ENCODE results near the gene ZSCAN4. TPM values are rescaled to one million over a fixed set of nuclear protein-coding genes. Genes with fewer than 3 reads are reported as not detected.

Gene ZSCAN4
- polyA plus RNA-seq, 1 of the 3 experiments (the other 2 are of a cell fraction), result not detected

DNA sequence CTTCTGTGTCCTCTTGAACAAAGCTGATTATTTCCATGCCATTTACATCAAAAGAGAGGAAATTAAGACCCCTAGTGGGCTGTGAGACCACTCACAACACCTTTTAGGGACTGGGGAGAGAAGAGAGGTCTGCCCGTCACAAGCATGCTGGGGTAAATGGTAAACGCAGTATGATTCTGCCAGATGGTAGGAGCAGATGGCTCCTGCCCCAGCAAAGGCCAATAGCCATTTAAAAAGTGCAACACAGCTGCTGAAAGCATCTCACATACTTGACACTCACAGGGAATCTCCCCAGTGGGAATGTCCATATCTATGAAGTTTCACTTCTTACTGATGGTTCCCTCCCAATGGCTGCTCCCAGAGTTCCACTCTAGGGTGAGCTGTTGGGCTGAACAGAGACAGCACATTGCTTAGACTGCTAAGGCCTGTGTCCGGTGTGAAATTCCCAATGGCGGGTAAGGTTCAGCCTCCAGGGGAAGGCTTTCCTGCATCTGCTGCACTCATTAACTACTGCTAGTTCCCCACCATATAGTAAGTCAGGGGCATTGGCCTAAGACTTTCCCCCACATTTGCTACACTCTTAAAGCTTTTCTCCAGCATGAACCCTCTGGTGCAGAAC lies 51.3 kb downstream of the ZSCAN4 start:
- Histone ChIP-seq H3K4me2 (no peak overlapping the region), H4K20me1 (ENCODE audit: insufficient read depth) (no peaks in the 10 kb centered on the region), H3K4me1 (ENCODE audit: control insufficient read depth in 1 of 2, insufficient read depth in 2 of 2, low read depth in 1 of 2, low read length in 1 of 2) (no peaks in the 10 kb centered on the region), H3K27ac (ENCODE audit: low read depth in 2 of 2, low read length in 1 of 2) (no peak overlapping the region), H3K9me2 (no peaks in the 10 kb centered on the region), H2AFZ (ENCODE audit: low read depth) (no peak overlapping the region), H3F3A (replicated peaks; ENCODE audit: insufficient read depth) (no peaks in the 10 kb centered on the region), H3K79me2 (ENCODE audit: insufficient read depth) (no peaks in the 10 kb centered on the region; the same call in 1 of the 2 replicates), H3K27me3 (ENCODE audit: insufficient read depth) (no peaks in the 10 kb centered on the region), H3K9me3 (peaks cover 4% of the 10 kb centered on the region; the same call in 1 of the 2 replicates), H3K9ac (no peak overlapping the region), H3K4me3 (ENCODE audit: low read depth in 2 of 2, low read length in 1 of 2) (no peak overlapping the region; a peak in 1 of 4 replicates), H3K36me3 (replicated peaks in 1 of 2; ENCODE audit: control insufficient read depth in 1 of 2, insufficient read depth in 2 of 2, low read length in 1 of 2) (peaks cover 0 to 17% of the 10 kb centered on the region in 2 experiments)
- no peak for DNase-seq
- TF ChIP-seq, protein P1, sequence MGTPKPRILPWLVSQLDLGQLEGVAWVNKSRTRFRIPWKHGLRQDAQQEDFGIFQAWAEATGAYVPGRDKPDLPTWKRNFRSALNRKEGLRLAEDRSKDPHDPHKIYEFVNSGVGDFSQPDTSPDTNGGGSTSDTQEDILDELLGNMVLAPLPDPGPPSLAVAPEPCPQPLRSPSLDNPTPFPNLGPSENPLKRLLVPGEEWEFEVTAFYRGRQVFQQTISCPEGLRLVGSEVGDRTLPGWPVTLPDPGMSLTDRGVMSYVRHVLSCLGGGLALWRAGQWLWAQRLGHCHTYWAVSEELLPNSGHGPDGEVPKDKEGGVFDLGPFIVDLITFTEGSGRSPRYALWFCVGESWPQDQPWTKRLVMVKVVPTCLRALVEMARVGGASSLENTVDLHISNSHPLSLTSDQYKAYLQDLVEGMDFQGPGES (IDR thresholded peaks at IDR 0.05; ENCODE audit: low read depth, low read length), result no peak
- TF ChIP-seq RCOR1 (IDR thresholded peaks at IDR 0.05; ENCODE audit: low read length), result no peak
- TF ChIP-seq GATA2 (CRISPR knock-in tag; IDR thresholded peaks at IDR 0.05), result no peak
- TF ChIP-seq MXI1 (IDR thresholded peaks at IDR 0.05; ENCODE audit: low read depth, low read length), result no peak
- no peak for TF ChIP-seq JUND (IDR thresholded peaks at IDR 0.05)
- TF ChIP-seq CHD2 (IDR thresholded peaks at IDR 0.05; ENCODE audit: low read length, partially characterized antibody), result no peak
- TF ChIP-seq, protein P2, sequence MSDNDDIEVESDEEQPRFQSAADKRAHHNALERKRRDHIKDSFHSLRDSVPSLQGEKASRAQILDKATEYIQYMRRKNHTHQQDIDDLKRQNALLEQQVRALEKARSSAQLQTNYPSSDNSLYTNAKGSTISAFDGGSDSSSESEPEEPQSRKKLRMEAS (IDR thresholded peaks at IDR 0.05; ENCODE audit: low read depth), result no peak
- TF ChIP-seq EP300 (IDR thresholded peaks at IDR 0.05; ENCODE audit: borderline replicate concordance in 1 of 2, low read depth in 1 of 2, low read length in 1 of 2), result no peak
- no peak for TF ChIP-seq FOSL2 (IDR thresholded peaks at IDR 0.05; ENCODE audit: borderline replicate concordance, low read depth)
- no peak for TF ChIP-seq ELF1 (IDR thresholded peaks at IDR 0.05)
- no peak for TF ChIP-seq EZH2phosphoT487 (IDR thresholded peaks at IDR 0.05; ENCODE audit: borderline replicate concordance, low read depth)
- no peak for TF ChIP-seq SIN3A (IDR thresholded peaks at IDR 0.05; ENCODE audit: borderline replicate concordance, low read depth, low read length)
- TF ChIP-seq, protein P3, sequence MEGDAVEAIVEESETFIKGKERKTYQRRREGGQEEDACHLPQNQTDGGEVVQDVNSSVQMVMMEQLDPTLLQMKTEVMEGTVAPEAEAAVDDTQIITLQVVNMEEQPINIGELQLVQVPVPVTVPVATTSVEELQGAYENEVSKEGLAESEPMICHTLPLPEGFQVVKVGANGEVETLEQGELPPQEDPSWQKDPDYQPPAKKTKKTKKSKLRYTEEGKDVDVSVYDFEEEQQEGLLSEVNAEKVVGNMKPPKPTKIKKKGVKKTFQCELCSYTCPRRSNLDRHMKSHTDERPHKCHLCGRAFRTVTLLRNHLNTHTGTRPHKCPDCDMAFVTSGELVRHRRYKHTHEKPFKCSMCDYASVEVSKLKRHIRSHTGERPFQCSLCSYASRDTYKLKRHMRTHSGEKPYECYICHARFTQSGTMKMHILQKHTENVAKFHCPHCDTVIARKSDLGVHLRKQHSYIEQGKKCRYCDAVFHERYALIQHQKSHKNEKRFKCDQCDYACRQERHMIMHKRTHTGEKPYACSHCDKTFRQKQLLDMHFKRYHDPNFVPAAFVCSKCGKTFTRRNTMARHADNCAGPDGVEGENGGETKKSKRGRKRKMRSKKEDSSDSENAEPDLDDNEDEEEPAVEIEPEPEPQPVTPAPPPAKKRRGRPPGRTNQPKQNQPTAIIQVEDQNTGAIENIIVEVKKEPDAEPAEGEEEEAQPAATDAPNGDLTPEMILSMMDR (IDR thresholded peaks at IDR 0.05), result no peak
- no peak for TF ChIP-seq TAF1 (IDR thresholded peaks at IDR 0.05; ENCODE audit: borderline replicate concordance, low read depth, low read length)
- WGBS (ENCODE audit: low lambda C conversion rate), result 93% methylated on average over 3 of the region's 4 CpGs
- CTCF ChIA-PET, result no interaction called here
- POLR2A ChIA-PET, result no interaction called here

GRCh38 chr19:57720878-57721277 lies 52.1 kb downstream of the ZSCAN4 start:
- no peak overlapping the region for H3K27ac ChIP-seq (ENCODE audit: low read depth in 2 of 2, low read length in 1 of 2)
- DNase-seq, result no peak
- H2AFZ ChIP-seq (ENCODE audit: low read depth), result no peak overlapping the region
- no peaks in the 10 kb centered on the region for H3K4me1 ChIP-seq (ENCODE audit: control insufficient read depth in 1 of 2, insufficient read depth in 2 of 2, low read depth in 1 of 2, low read length in 1 of 2)
- H3K79me2 ChIP-seq (ENCODE audit: insufficient read depth), result no peaks in the 10 kb centered on the region; the same call in 1 of the 2 replicates
- ChIA-PET CTCF (no interaction called here), POLR2A (no interaction called here)
- H3K9me3 ChIP-seq, result peaks cover 4% of the 10 kb centered on the region; the same call in 1 of the 2 replicates
- WGBS (ENCODE audit: low lambda C conversion rate), result 93% methylated on average over 10 of the region's 10 CpGs
- no peaks in the 10 kb centered on the region for H3K9me2 ChIP-seq
- H3K9ac ChIP-seq, result no peak overlapping the region
- H3K4me3 ChIP-seq (ENCODE audit: low read depth in 2 of 2, low read length in 1 of 2), result no peak overlapping the region; a peak in 1 of 4 replicates
- no peaks in the 10 kb centered on the region for H4K20me1 ChIP-seq (ENCODE audit: insufficient read depth)
- peaks cover 0 to 17% of the 10 kb centered on the region in 2 experiments for H3K36me3 ChIP-seq (replicated peaks in 1 of 2; ENCODE audit: control insufficient read depth in 1 of 2, insufficient read depth in 2 of 2, low read length in 1 of 2)
- no peaks in the 10 kb centered on the region for H3K27me3 ChIP-seq (ENCODE audit: insufficient read depth)
- H3F3A ChIP-seq (replicated peaks; ENCODE audit: insufficient read depth), result no peaks in the 10 kb centered on the region
- no peak overlapping the region for H3K4me2 ChIP-seq
- TF ChIP-seq MEF2A (IDR thresholded peaks at IDR 0.05; ENCODE audit: borderline replicate concordance, low read depth) (no peak), EP300 (IDR thresholded peaks at IDR 0.05; ENCODE audit: borderline replicate concordance in 1 of 2, low read depth in 1 of 2, low read length in 1 of 2) (no peak), RXRA (IDR thresholded peaks at IDR 0.05; ENCODE audit: borderline replicate concordance, low read depth) (no peak), EZH2phosphoT487 (IDR thresholded peaks at IDR 0.05; ENCODE audit: borderline replicate concordance, low read depth) (no peak), RFX5 (IDR thresholded peaks at IDR 0.05; ENCODE audit: low read length) (no peak), FOSL2 (IDR thresholded peaks at IDR 0.05; ENCODE audit: borderline replicate concordance, low read depth) (no peak), NRF1 (IDR thresholded peaks at IDR 0.05; ENCODE audit: low read depth, low read length) (no peak), MXI1 (IDR thresholded peaks at IDR 0.05; ENCODE audit: low read depth, low read length) (no peak), GABPA (IDR thresholded peaks at IDR 0.05; ENCODE audit: low read depth) (no peak), JUND (IDR thresholded peaks at IDR 0.05) (no peak), FOXM1 (IDR thresholded peaks at IDR 0.05; ENCODE audit: low read depth) (no peak), TAF1 (IDR thresholded peaks at IDR 0.05; ENCODE audit: borderline replicate concordance, low read depth, low read length) (no peak)
- TF ChIP-seq, protein P1 (IDR thresholded peaks at IDR 0.05; ENCODE audit: low read depth, low read length), result no peak
- TF ChIP-seq, protein P3 (IDR thresholded peaks at IDR 0.05), result no peak

All from SK-N-SH (cell line).